Upper lobe of left lung (tissue), 6 donors: ENCODE measurements around the gene PSME3. TPM values are rescaled to one million over a fixed set of nuclear protein-coding genes. Genes with fewer than 3 reads are reported as not detected.

Experiments used
- ATAC-seq, 2 donors: fragments of 200-7000 bp; cut with Tn5 transposase; one replicate each; pipeline ENCODE4 v1.9.1; 2022; ENCODE audit warnings: mild to moderate bottlenecking in 2 of 2, moderate library complexity in 2 of 2; ENCODE audit not compliant: low FRiP score in 2 of 2
- DNase-seq, 2 donors: peaks; one replicate each; pipeline ENCODE4 v3.0.0-alpha.2; 2019 to 2020
- H3K27ac ChIP-seq, 4 donors: fragments of 200-600 bp; sonication (generic); one replicate each; pipeline ENCODE4 v1.5.1; 2016 to 2019
- H3K27me3 ChIP-seq, 4 donors: fragments of 200-600 bp; sonication (generic); one replicate each; pipeline ENCODE4 v1.5.1; 2017 to 2019
- H3K36me3 ChIP-seq, 4 donors: fragments of 200-600 bp; sonication (generic); one replicate each; pipeline ENCODE4 v1.5.1; 2016 to 2019
- H3K4me1 ChIP-seq, 4 donors: fragments of 200-600 bp; sonication (generic); one replicate each; pipeline ENCODE4 v1.5.1; 2018 to 2019
- H3K4me3 ChIP-seq, 4 donors: fragments of 200-600 bp; sonication (generic); one replicate each; pipeline ENCODE4 v1.5.1; 2017 to 2019; ENCODE audit warnings: mild to moderate bottlenecking in 2 of 4, moderate library complexity in 1 of 4
- H3K9me3 ChIP-seq, 4 donors: fragments of 200-600 bp; sonication (generic); one replicate each; pipeline ENCODE4 v1.5.1; 2018 to 2019
- CTCF ChIP-seq, 6 experiments: fragments of 450-650 bp in 4 of 6; fragments of 200-600 bp in 2 of 6; sonication (generic) in 2 of 6; IDR thresholded peaks; one replicate each; pipeline ENCODE4 v1.5.1; 2016 to 2019; ENCODE audit warnings: antibody characterized with exemption in 6 of 6
- EP300 ChIP-seq, 4 donors: sonication (generic); formaldehyde crosslinking; IDR thresholded peaks; one replicate each; pipeline ENCODE4 v1.5.1; 2017; ENCODE audit warnings: antibody characterized with exemption in 4 of 4, control low read depth in 2 of 4
- POLR2A ChIP-seq, 4 donors: fragments of 450-650 bp; IDR thresholded peaks; one replicate each; pipeline ENCODE4 v1.5.1; 2016 to 2017; ENCODE audit warnings: antibody characterized with exemption in 4 of 4, mild to moderate bottlenecking in 2 of 4
- POLR2AphosphoS5 ChIP-seq, 2 donors: sonication (generic); formaldehyde crosslinking; IDR thresholded peaks; one replicate each; pipeline ENCODE4 v1.5.1; 2017; ENCODE audit warnings: antibody characterized with exemption in 2 of 2
- WGBS, 2 donors: methylation state at CpG; one replicate each; pipeline ENCODE4 v1.1.5; 2017 to 2018; 5-methylcytosine and 5-hydroxymethylcytosine counted together
- total RNA-seq, 6 donors: library from RNA; depleted of rRNA in 4 of 6; stranded (reverse); fragments of >200 nt in 4 of 6; gene quantifications; one replicate each; pipeline versions ENCODE4 v1.1.0 to v1.2.1, GENCODE V29; 2016 to 2021
- donor health status: DM: no; HTN: no; CAD: no; lungs with moderate emphysema.
- donor health status: DM: no; HTN: yes; CAD: no; lungs with severe emphysema.

PSME3 gene
- 100 to 1,000 TPM in 1 of 6 donors, 10 to 100 TPM in 5; 67.5 to 102 (median 75.8) TPM for total RNA-seq

- 0% methylated on average over 42 to 45 of the region's 71 CpGs for WGBS, 2 donors
- TF ChIP-seq POLR2A (IDR thresholded peaks at IDR 0.05), result peak; percentile 38 to 97 (median 89)
- TF ChIP-seq POLR2AphosphoS5 (IDR thresholded peaks at IDR 0.05), result peak; percentile 98 to 99
- TF ChIP-seq EP300 (IDR thresholded peaks at IDR 0.05), result peak in 1 of 4 donors; percentile 35
- TF ChIP-seq CTCF (IDR thresholded peaks at IDR 0.05), result peak in 3 of 6 experiments; percentile 6 to 44 (median 19)
- Histone ChIP-seq H3K4me1 (peaks cover 19 to 34% (median 23%) of the 10 kb centered on the region in 4 donors), H3K27me3 (no peaks in the 10 kb centered on the region), H3K27ac (peak within 1 kb of the TSS; percentile 89 to 95 (median 92)), H3K36me3 (peaks cover 12 to 34% (median 25%) of the 10 kb centered on the region in 4 donors), H3K9me3 (no peaks in the 10 kb centered on the region), H3K4me3 (peak within 1 kb of the TSS; percentile 79 to 98 (median 94))
- ATAC-seq (peak; percentile 94 to 97), DNase-seq (peak; percentile 92 to 97)
Measured at GRCh38 chr17:42832934-42833766, at the start of gene PSME3. PSME3 (plus strand) TSS chr17:42833397; CDS start chr17:42833632, 235 bp downstream.

GRCh38 chr17:42783791-42784138 is 49.4 kb upstream of the PSME3 start:
- Histone ChIP-seq H3K27me3 (peaks cover 0 to 56% (median 13%) of the 10 kb centered on the region in 4 donors), H3K4me3 (no peak overlapping the region), H3K9me3 (no peaks in the 10 kb centered on the region), H3K36me3 (peaks cover 0 to 12% (median 9%) of the 10 kb centered on the region in 4 donors), H3K4me1 (peaks cover 18 to 31% (median 26%) of the 10 kb centered on the region in 4 donors), H3K27ac (no peak overlapping the region)
- TF ChIP-seq POLR2A (IDR thresholded peaks at IDR 0.05) (no peak), POLR2AphosphoS5 (IDR thresholded peaks at IDR 0.05) (no peak), EP300 (IDR thresholded peaks at IDR 0.05) (no peak), CTCF (IDR thresholded peaks at IDR 0.05) (no peak)
- DNase-seq (no peak), ATAC-seq (no peak)
- whole genome bisulfite sequencing, 2 donors, result 27 to 46% methylated on average over 12 to 22 of the region's 22 CpGs

GRCh38 chr17:42784409-42784808 is 48.8 kb upstream of the PSME3 start:
- DNase-seq (peak in 1 of 2 donors; percentile 44), ATAC-seq (no peak)
- TF ChIP-seq POLR2AphosphoS5 (IDR thresholded peaks at IDR 0.05) (no peak), CTCF (IDR thresholded peaks at IDR 0.05) (no peak), POLR2A (IDR thresholded peaks at IDR 0.05) (no peak), EP300 (IDR thresholded peaks at IDR 0.05) (no peak)
- Histone ChIP-seq H3K36me3 (peaks cover 0 to 6% (median 3%) of the 10 kb centered on the region in 4 donors), H3K9me3 (no peaks in the 10 kb centered on the region), H3K4me3 (no peak overlapping the region), H3K4me1 (peaks cover 18 to 31% (median 26%) of the 10 kb centered on the region in 4 donors), H3K27me3 (peaks cover 0 to 56% (median 13%) of the 10 kb centered on the region in 4 donors), H3K27ac (no peak overlapping the region)
- 30 to 49% methylated on average over 23 to 24 of the region's 25 CpGs for WGBS, 2 donors

- DNase-seq (peak in 1 of 2 donors; percentile 86), ATAC-seq (no peak)
- H3K36me3 ChIP-seq, result no peaks in the 10 kb centered on the region
- H3K4me3 ChIP-seq, result no peak overlapping the region
- TF ChIP-seq CTCF (IDR thresholded peaks at IDR 0.05) (no peak), POLR2AphosphoS5 (IDR thresholded peaks at IDR 0.05) (no peak), EP300 (IDR thresholded peaks at IDR 0.05) (no peak)
- no peaks in the 10 kb centered on the region for H3K9me3 ChIP-seq
- H3K4me1 ChIP-seq, result peaks cover 16 to 28% (median 23%) of the 10 kb centered on the region in 4 donors
- WGBS, 2 donors, result 42 to 59% methylated on average over 50 of the region's 52 CpGs
- peaks cover 0 to 56% (median 13%) of the 10 kb centered on the region in 4 donors for H3K27me3 ChIP-seq
- no peak overlapping the region for H3K27ac ChIP-seq
Measured at GRCh38 chr17:42784811-42785592, 48.2 kb upstream of the PSME3 start.
